Smooth muscle cell (in vitro differentiated cells): ENCODE results near the gene CZIB. TPM values are rescaled to one million over a fixed set of nuclear protein-coding genes. Genes with fewer than 3 reads are reported as not detected.

Experiments used
- DNase-seq: peaks from one replicate; lab custom pipeline; 2025; ENCODE audit not compliant: unreplicated experiment; lab: John Stamatoyannopoulos, UW
- H2AFZ ChIP-seq: fragments of 200-600 bp; sonication (generic); 2 replicates; pipeline ENCODE4 v1.6.0; 2016; ENCODE audit warnings: antibody characterized with exemption, low read depth, mild to moderate bottlenecking
- H3F3A ChIP-seq: fragments of 200-600 bp; sonication (generic); 2 replicates; pipeline ENCODE4 v1.6.0; 2017; ENCODE audit warnings: antibody characterized with exemption, low read depth
- H3K27ac ChIP-seq: fragments of 200-600 bp; sonication (generic); 2 replicates; pipeline ENCODE4 v1.5.1; 2016; ENCODE audit warnings: low read depth, mild to moderate bottlenecking
- H3K27me3 ChIP-seq: fragments of 200-600 bp; sonication (generic); 2 replicates; pipeline ENCODE4 v1.6.1; 2016; ENCODE audit warnings: low read depth, mild to moderate bottlenecking
- H3K36me3 ChIP-seq: fragments of 200-600 bp; sonication (generic); 2 replicates; pipeline ENCODE4 v1.5.1; 2016; ENCODE audit warnings: low read depth
- H3K4me1 ChIP-seq: fragments of 200-600 bp; sonication (generic); 2 replicates; pipeline ENCODE4 v1.5.1; 2016; ENCODE audit warnings: low read depth
- H3K4me2 ChIP-seq: fragments of 200-600 bp; sonication (generic); 2 replicates; pipeline ENCODE4 v1.6.0; 2016; ENCODE audit warnings: mild to moderate bottlenecking
- H3K4me3 ChIP-seq: fragments of 200-600 bp; sonication (generic); 2 replicates; pipeline ENCODE4 v1.5.1; 2016; ENCODE audit warnings: mild to moderate bottlenecking
- H3K79me2 ChIP-seq: fragments of 200-600 bp; sonication (generic); 2 replicates; pipeline ENCODE4 v1.6.0; 2016; ENCODE audit warnings: low read depth, mild to moderate bottlenecking
- H3K9ac ChIP-seq: fragments of 200-600 bp; sonication (generic); 2 replicates; pipeline ENCODE4 v1.6.0; 2016; ENCODE audit warnings: low read depth
- H3K9me3 ChIP-seq: fragments of 200-600 bp; sonication (generic); replicated peaks from 2 replicates; pipeline ENCODE4 v1.5.1; 2016; ENCODE audit warnings: low read depth
- H4K20me1 ChIP-seq: fragments of 200-600 bp; sonication (generic); 2 replicates; pipeline ENCODE4 v1.6.0; 2016; ENCODE audit warnings: low read depth
- CTCF ChIP-seq: fragments of 200-600 bp; sonication (generic); IDR thresholded peaks from 2 replicates; pipeline ENCODE4 v1.5.1; 2017; ENCODE audit warnings: borderline replicate concordance, mild to moderate bottlenecking, antibody characterized with exemption; ENCODE audit not compliant: insufficient read depth, poor library complexity, severe bottlenecking
- WGBS: methylation state at CpG from one replicate; pipeline ENCODE4 v1.1.7; 2016; ENCODE audit warnings: low lambda C conversion rate; 5-methylcytosine and 5-hydroxymethylcytosine counted together
- polyA plus RNA-seq: library from polyadenylated mRNA; unstranded; fragments of >200 nt; fragmentation: Nextera tagmentation; extraction: Ambion mirVana; gene quantifications from 2 replicates; pipeline ENCODE4 v1.2.1, GENCODE V29; 2016
- total RNA-seq: library from RNA; depleted of rRNA; stranded (reverse); fragments of >200 nt; gene quantifications from 2 replicates; pipeline ENCODE4 v1.2.3, GENCODE V29; 2014

CZIB gene
- total and polyA plus RNA-seq, 2 experiments from 2014 or later: 47.9 to 49.4 TPM

DNA sequence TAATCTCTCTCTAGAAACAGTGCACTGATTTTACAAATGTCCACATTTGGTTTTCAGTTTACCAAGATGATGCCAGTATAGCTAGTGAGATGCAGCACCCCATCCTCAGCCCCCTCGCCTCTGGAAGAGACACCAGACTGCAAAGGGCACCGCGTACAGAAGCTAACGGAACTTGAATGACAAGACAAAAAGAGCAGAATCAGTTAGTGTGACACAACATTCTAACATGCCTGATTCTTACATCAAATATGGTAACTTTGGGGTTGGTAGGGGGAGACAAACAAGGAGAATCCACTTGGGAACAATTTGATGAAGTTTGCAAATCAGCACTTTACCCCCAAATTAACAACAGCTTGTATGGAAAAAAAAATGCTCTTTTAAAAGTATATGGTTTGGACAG is 21.9 kb upstream of the CZIB start:
- no peak overlapping the region for H3K4me2 ChIP-seq
- no peak for TF ChIP-seq CTCF
- 97% methylated on average over 4 of the region's 4 CpGs for WGBS
- H3K79me2 ChIP-seq: peaks cover 9% of the 10 kb centered on the region
- no peak overlapping the region for H3K27ac ChIP-seq
- DNase-seq: no peak
- H3K4me1 ChIP-seq: peaks cover 4% of the 10 kb centered on the region
- H3K27me3 ChIP-seq: no peaks in the 10 kb centered on the region
- no peaks in the 10 kb centered on the region for H4K20me1 ChIP-seq
- H3F3A ChIP-seq: no peaks in the 10 kb centered on the region
- no peak overlapping the region for H2AFZ ChIP-seq
- H3K36me3 ChIP-seq: no peaks in the 10 kb centered on the region
- no peak overlapping the region for H3K9ac ChIP-seq
- no peak overlapping the region for H3K4me3 ChIP-seq
- no peaks in the 10 kb centered on the region for H3K9me3 ChIP-seq

GRCh38 chr1:53241828-53242227 is 21.4 kb upstream of the CZIB start:
- H3F3A ChIP-seq: no peaks in the 10 kb centered on the region
- no peaks in the 10 kb centered on the region for H4K20me1 ChIP-seq
- WGBS: 91% methylated on average over 2 of the region's 2 CpGs
- TF ChIP-seq CTCF: no peak
- H3K4me3 ChIP-seq: no peak overlapping the region
- DNase-seq: no peak
- no peaks in the 10 kb centered on the region for H3K36me3 ChIP-seq
- no peak overlapping the region for H2AFZ ChIP-seq
- no peaks in the 10 kb centered on the region for H3K9me3 ChIP-seq
- H3K27me3 ChIP-seq: no peaks in the 10 kb centered on the region
- no peak overlapping the region for H3K9ac ChIP-seq
- H3K27ac ChIP-seq: no peak overlapping the region
- H3K4me1 ChIP-seq: peaks cover 7% of the 10 kb centered on the region
- no peak overlapping the region for H3K4me2 ChIP-seq
- peaks cover 14% of the 10 kb centered on the region for H3K79me2 ChIP-seq

DNA sequence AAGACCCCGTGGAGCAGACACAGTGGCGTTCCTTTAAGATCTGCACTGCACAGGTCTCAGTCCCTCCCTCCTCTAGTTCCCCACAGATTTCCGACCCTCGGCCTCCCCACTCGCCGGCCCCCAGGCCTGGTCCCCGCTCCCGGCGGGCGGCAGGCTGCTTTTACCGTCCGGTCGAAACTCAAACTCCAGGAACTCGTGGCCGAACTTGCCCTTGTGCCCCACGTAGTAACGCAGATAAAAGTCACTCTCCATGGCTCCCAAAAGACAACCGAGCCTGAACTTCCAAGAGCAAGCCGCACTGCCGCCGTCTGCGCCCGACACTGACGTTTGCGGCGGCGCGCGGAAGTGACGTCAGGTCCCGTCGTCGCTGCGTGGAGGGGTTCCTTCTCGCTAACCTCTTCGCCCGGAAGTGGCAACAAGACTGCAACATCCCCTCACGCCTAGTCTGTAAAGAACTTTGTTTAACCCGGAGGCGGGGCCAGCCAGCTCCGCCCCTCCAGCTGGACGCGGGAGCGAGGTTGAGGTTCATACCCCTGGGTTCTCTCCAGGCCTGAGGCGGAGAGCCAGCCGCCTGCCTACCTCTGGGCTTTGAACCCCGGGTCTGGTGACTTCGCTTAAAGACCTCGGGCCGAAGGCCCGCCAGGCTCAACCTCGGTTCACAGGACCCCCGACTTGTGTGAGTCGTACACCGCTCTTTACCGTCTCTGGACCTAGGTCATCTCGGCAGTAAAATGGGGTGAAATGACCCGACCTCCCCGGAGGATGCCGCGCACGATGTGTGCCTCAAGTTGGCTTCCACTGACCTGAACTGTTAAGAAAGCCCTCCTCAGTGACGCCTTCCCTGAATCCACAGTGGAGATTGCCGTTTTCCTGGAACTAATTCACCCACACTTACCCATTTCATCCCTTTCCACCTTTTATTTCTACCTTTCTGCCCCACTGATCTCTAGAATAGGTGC is 18.0 kb upstream of the CZIB start, which contains the start of gene MAGOH:
Gene MAGOH, minus strand, starts transcription at position 322 of the 959 bp plus-strand sequence. Its CDS starts 70 bp downstream, at position 252.
- DNase-seq: peak; percentile 78
- Histone ChIP-seq H2AFZ (peak within 1 kb of the TSS; percentile 93), H4K20me1 (no peaks in the 10 kb centered on the region), H3K27me3 (no peaks in the 10 kb centered on the region), H3K4me1 (peaks cover 7% of the 10 kb centered on the region), H3F3A (no peaks in the 10 kb centered on the region), H3K27ac (peak within 1 kb of the TSS; percentile 81), H3K79me2 (peaks cover 31% of the 10 kb centered on the region), H3K4me2 (peak within 1 kb of the TSS; percentile 97), H3K9me3 (no peaks in the 10 kb centered on the region), H3K36me3 (peaks cover 3% of the 10 kb centered on the region), H3K9ac (peak within 1 kb of the TSS; percentile 97), H3K4me3 (peak within 1 kb of the TSS; percentile 91)
- TF ChIP-seq CTCF: no peak
- 4% methylated on average over 64 of the region's 64 CpGs for WGBS

DNA sequence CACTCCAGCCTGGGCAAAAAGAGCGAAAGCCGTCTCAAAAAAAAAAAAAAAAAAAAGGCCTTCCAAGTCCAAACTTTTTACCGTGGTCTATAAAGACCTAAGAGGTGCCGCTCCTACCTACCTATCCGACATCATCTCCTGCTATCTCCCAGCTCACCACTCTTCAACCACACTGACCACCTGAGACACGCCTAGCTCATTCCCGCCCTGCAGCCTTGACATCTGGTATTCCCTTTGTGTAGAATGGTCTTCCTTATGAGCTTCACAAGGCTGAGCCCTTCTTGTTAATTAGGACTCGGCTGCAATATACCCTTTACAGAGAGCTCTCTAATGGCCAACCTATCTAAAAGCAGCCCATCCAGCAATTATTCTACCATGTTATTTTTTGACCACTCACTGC is 17.2 kb upstream of the CZIB start:
- no peak for TF ChIP-seq CTCF
- peaks cover 31% of the 10 kb centered on the region for H3K79me2 ChIP-seq
- H3F3A ChIP-seq: no peaks in the 10 kb centered on the region
- peaks cover 3% of the 10 kb centered on the region for H3K36me3 ChIP-seq
- DNase-seq: no peak
- peaks cover 7% of the 10 kb centered on the region for H3K4me1 ChIP-seq
- H3K9me3 ChIP-seq: no peaks in the 10 kb centered on the region
- 58% methylated on average over 8 of the region's 8 CpGs for WGBS
- peak overlapping the region; percentile 97 for H3K4me2 ChIP-seq
- H3K27ac ChIP-seq: peak overlapping the region; percentile 81
- H4K20me1 ChIP-seq: no peaks in the 10 kb centered on the region
- no peaks in the 10 kb centered on the region for H3K27me3 ChIP-seq
- peak overlapping the region; percentile 91 for H3K4me3 ChIP-seq
- peak overlapping the region; percentile 70 for H2AFZ ChIP-seq
- peak overlapping the region; percentile 97 for H3K9ac ChIP-seq
